Stimulated activated CD4-positive, alpha-beta T cell treated with anti-CD3 and anti-CD28 coated beads, Interleukin-12 subunit alpha, Interleukin-12 subunit beta, amount 100 ng/mL, for 4 hours (primary cell): Measurements from ENCODE around the gene FAM118A.
A peak's percentile ranks its signal among the peaks of the same experiment; 100 is the strongest.
"Not testable (repeated sequence)": the region's sequence is repeated elsewhere in the genome, so short reads cannot be mapped to it uniquely, and the experiment has no call there.

Experiments used
- DNase-seq: peaks from one replicate; pipeline ENCODE4 v3.0.0-alpha.2; 2020

The FAM118A gene

GRCh38 chr22:45334068-45334467 lies 24.3 kb downstream of the FAM118A start:
- DNase-seq = no peak

- no peak for DNase-seq
Measured at GRCh38 chr22:45334528-45334927, 24.8 kb downstream of the FAM118A start.

- no peak for DNase-seq
Measured at GRCh38 chr22:45335021-45335818, 25.5 kb downstream of the FAM118A start.

GRCh38 chr22:45335854-45336522 lies 26.3 kb downstream of the FAM118A start:
- DNase-seq = no peak

GRCh38 chr22:45336971-45337431 lies 27.3 kb downstream of the FAM118A start:
- no peak for DNase-seq

- no peak for DNase-seq
Measured at GRCh38 chr22:45337536-45337935, 27.8 kb downstream of the FAM118A start.

GRCh38 chr22:45338795-45339194 lies 29.1 kb downstream of the FAM118A start:
- DNase-seq = no peak

GRCh38 chr22:45340323-45340722 lies 30.6 kb downstream of the FAM118A start:
- DNase-seq = no peak

GRCh38 chr22:45341498-45341897 lies 31.8 kb downstream of the FAM118A start:
- DNase-seq = peak; percentile 36

GRCh38 chr22:45343143-45343542 lies 33.4 kb downstream of the FAM118A start:
- DNase-seq = no peak

GRCh38 chr22:45344334-45344733 lies 34.6 kb downstream of the FAM118A start:
- DNase-seq = no peak

- DNase-seq = no peak
Measured at GRCh38 chr22:45349916-45350315, 40.2 kb downstream of the FAM118A start.

- DNase-seq = no peak
Measured at GRCh38 chr22:45351956-45352355, 42.2 kb downstream of the FAM118A start.

- not testable (repeated sequence) for DNase-seq
Measured at GRCh38 chr22:45352757-45353156, 43.0 kb downstream of the FAM118A start.

GRCh38 chr22:45353786-45354185 lies 44.1 kb downstream of the FAM118A start:
- DNase-seq = no peak

- DNase-seq = no peak
Measured at GRCh38 chr22:45357490-45357889, 47.8 kb downstream of the FAM118A start.

- no peak for DNase-seq
Measured at GRCh38 chr22:45358127-45358526, 48.4 kb downstream of the FAM118A start.

GRCh38 chr22:45359627-45360026 lies 49.9 kb downstream of the FAM118A start:
- no peak for DNase-seq

- no peak for DNase-seq
Measured at GRCh38 chr22:45366713-45367112, 57.0 kb downstream of the FAM118A start.

GRCh38 chr22:45373592-45373991 lies 63.9 kb downstream of the FAM118A start:
- DNase-seq = not testable (repeated sequence)

GRCh38 chr22:45376009-45376408 lies 66.3 kb downstream of the FAM118A start:
- DNase-seq = no peak

GRCh38 chr22:45376703-45377102 lies 67.0 kb downstream of the FAM118A start:
- DNase-seq = no peak

- DNase-seq = no peak
Measured at GRCh38 chr22:45381348-45381747, 71.6 kb downstream of the FAM118A start.

GRCh38 chr22:45389546-45389945 lies 79.8 kb downstream of the FAM118A start:
- DNase-seq = no peak
